Measurements from ENCODE around the gene SLC46A1.
A peak's percentile ranks its signal among the peaks of the same experiment; 100 is the strongest.

The SLC46A1 gene

GRCh38 chr17:28372945-28373274 lies 33.1 kb downstream of the SLC46A1 start:
- H3K27me3 ChIP-seq (ENCODE audit: low read depth, low read length), result peaks cover 5% of the 10 kb centered on the region
- H3K4me3 ChIP-seq (ENCODE audit: low read depth in 1 of 2, low read length in 2 of 2), result peak overlapping the region; percentile 55 to 78
- H3K9me3 ChIP-seq (ENCODE audit: control insufficient read depth in 1 of 2, low read length in 2 of 2), result no peaks in the 10 kb centered on the region
- H3K27ac ChIP-seq (ENCODE audit: low read length), result no peak overlapping the region
- H3K4me1 ChIP-seq (ENCODE audit: control insufficient read depth in 1 of 2, insufficient read depth in 2 of 2, low read length in 2 of 2), result peaks cover 16% of the 10 kb centered on the region in 2 donors
- H3K36me3 ChIP-seq (ENCODE audit: control insufficient read depth in 1 of 2, insufficient read depth in 2 of 2, low read length in 2 of 2), result no peaks in the 10 kb centered on the region

DNA sequence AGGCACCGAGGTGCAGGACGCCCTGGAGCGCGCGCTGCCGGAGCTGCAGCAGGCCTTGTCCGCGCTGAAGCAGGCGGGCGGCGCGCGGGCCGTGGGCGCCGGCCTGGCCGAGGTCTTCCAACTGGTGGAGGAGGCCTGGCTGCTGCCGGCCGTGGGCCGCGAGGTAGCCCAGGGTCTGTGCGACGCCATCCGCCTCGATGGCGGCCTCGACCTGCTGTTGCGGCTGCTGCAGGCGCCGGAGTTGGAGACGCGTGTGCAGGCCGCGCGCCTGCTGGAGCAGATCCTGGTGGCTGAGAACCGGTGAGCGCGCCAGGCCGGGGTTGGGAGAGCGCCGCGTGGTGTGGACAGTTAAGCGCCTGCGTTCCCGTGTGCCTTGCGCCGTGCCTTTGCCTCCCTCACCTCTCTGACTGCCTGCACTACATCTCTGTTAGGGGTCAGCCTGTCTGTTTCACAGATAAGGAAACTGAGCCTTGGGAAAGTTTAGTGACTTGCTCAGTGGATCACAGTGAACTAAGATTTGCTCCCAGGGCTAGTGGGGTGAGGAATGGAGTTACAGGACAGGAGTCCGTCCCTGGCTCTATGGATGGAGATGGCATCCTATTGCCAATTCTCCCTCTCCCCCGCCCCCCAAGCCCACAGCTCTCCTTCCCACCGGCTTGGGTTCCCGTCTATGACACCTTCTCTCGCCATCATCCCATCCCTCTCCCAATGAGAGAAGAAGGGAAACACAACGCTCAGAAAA lies 33.6 kb downstream of the SLC46A1 start:
- H3K4me1 ChIP-seq (ENCODE audit: control insufficient read depth in 1 of 2, insufficient read depth in 2 of 2, low read length in 2 of 2), result peaks cover 16% of the 10 kb centered on the region in 2 donors
- H3K4me3 ChIP-seq (ENCODE audit: low read depth in 1 of 2, low read length in 2 of 2), result peak overlapping the region; percentile 55 to 78
- no peaks in the 10 kb centered on the region for H3K36me3 ChIP-seq (ENCODE audit: control insufficient read depth in 1 of 2, insufficient read depth in 2 of 2, low read length in 2 of 2)
- peaks cover 5% of the 10 kb centered on the region for H3K27me3 ChIP-seq (ENCODE audit: low read depth, low read length)
- H3K9me3 ChIP-seq (ENCODE audit: control insufficient read depth in 1 of 2, low read length in 2 of 2), result no peaks in the 10 kb centered on the region
- no peak overlapping the region for H3K27ac ChIP-seq (ENCODE audit: low read length)

GRCh38 chr17:28371245-28372202 lies 34.5 kb downstream of the SLC46A1 start, which contains the start of gene SARM1:
Gene SARM1, plus strand, starts transcription at chr17:28371694. Its CDS starts 339 bp downstream, at chr17:28372033.
- Histone ChIP-seq H3K4me3 (ENCODE audit: low read depth in 1 of 2, low read length in 2 of 2) (peak within 1 kb of the TSS; percentile 60 to 78), H3K4me1 (ENCODE audit: control insufficient read depth in 1 of 2, insufficient read depth in 2 of 2, low read length in 2 of 2) (peaks cover 16% of the 10 kb centered on the region in 2 donors), H3K27ac (ENCODE audit: low read length) (peak within 1 kb of the TSS; percentile 56), H3K27me3 (ENCODE audit: low read depth, low read length) (peaks cover 5% of the 10 kb centered on the region), H3K9me3 (ENCODE audit: control insufficient read depth in 1 of 2, low read length in 2 of 2) (no peaks in the 10 kb centered on the region), H3K36me3 (ENCODE audit: control insufficient read depth in 1 of 2, insufficient read depth in 2 of 2, low read length in 2 of 2) (peaks cover 0 to under 1% of the 10 kb centered on the region in 2 donors)

GRCh38 chr17:28370744-28371103 lies 35.3 kb downstream of the SLC46A1 start:
- Histone ChIP-seq H3K9me3 (ENCODE audit: control insufficient read depth in 1 of 2, low read length in 2 of 2) (no peaks in the 10 kb centered on the region), H3K4me1 (ENCODE audit: control insufficient read depth in 1 of 2, insufficient read depth in 2 of 2, low read length in 2 of 2) (peaks cover 16% of the 10 kb centered on the region in 2 donors), H3K36me3 (ENCODE audit: control insufficient read depth in 1 of 2, insufficient read depth in 2 of 2, low read length in 2 of 2) (peaks cover 0 to 4% of the 10 kb centered on the region in 2 donors), H3K27ac (ENCODE audit: low read length) (peak overlapping the region; percentile 56), H3K4me3 (ENCODE audit: low read depth in 1 of 2, low read length in 2 of 2) (no peak overlapping the region), H3K27me3 (ENCODE audit: low read depth, low read length) (peaks cover 5% of the 10 kb centered on the region)

GRCh38 chr17:28370035-28370743 lies 35.8 kb downstream of the SLC46A1 start, which contains the start of gene VTN:
Gene VTN, minus strand, starts transcription at chr17:28370307. Its CDS starts 104 bp downstream, at chr17:28370203.
- Histone ChIP-seq H3K4me3 (ENCODE audit: low read depth in 1 of 2, low read length in 2 of 2) (peak within 1 kb of the TSS in 1 of 2 donors; percentile 78), H3K36me3 (ENCODE audit: control insufficient read depth in 1 of 2, insufficient read depth in 2 of 2, low read length in 2 of 2) (peaks cover 0 to 9% of the 10 kb centered on the region in 2 donors), H3K4me1 (ENCODE audit: control insufficient read depth in 1 of 2, insufficient read depth in 2 of 2, low read length in 2 of 2) (peaks cover 16% of the 10 kb centered on the region in 2 donors), H3K27me3 (ENCODE audit: low read depth, low read length) (peaks cover 5% of the 10 kb centered on the region), H3K9me3 (ENCODE audit: control insufficient read depth in 1 of 2, low read length in 2 of 2) (no peaks in the 10 kb centered on the region), H3K27ac (ENCODE audit: low read length) (peak within 1 kb of the TSS; percentile 56)

DNA sequence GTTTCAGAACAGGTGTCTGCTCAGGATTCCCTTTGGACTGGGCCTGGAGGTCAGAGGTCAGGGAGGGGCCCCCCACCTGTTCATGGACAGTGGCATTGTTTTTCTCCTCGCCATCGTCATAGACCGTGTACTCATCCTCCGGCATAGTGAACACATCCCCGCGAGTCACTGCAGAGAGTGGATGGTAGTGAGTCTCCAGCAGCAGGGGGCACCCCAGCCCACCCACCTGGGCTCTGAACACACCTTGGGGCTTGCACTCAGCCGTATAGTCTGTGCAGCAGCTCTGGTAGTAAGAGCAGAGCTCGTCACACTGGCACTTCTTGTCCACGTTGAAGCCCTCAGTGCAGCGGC lies 36.4 kb downstream of the SLC46A1 start:
- Histone ChIP-seq H3K9me3 (ENCODE audit: control insufficient read depth in 1 of 2, low read length in 2 of 2) (no peaks in the 10 kb centered on the region), H3K27me3 (ENCODE audit: low read depth, low read length) (peaks cover 5% of the 10 kb centered on the region), H3K4me3 (ENCODE audit: low read depth in 1 of 2, low read length in 2 of 2) (no peak overlapping the region), H3K4me1 (ENCODE audit: control insufficient read depth in 1 of 2, insufficient read depth in 2 of 2, low read length in 2 of 2) (peaks cover 16% of the 10 kb centered on the region in 2 donors), H3K27ac (ENCODE audit: low read length) (no peak overlapping the region), H3K36me3 (ENCODE audit: control insufficient read depth in 1 of 2, insufficient read depth in 2 of 2, low read length in 2 of 2) (peaks cover 0 to 12% of the 10 kb centered on the region in 2 donors)

DNA sequence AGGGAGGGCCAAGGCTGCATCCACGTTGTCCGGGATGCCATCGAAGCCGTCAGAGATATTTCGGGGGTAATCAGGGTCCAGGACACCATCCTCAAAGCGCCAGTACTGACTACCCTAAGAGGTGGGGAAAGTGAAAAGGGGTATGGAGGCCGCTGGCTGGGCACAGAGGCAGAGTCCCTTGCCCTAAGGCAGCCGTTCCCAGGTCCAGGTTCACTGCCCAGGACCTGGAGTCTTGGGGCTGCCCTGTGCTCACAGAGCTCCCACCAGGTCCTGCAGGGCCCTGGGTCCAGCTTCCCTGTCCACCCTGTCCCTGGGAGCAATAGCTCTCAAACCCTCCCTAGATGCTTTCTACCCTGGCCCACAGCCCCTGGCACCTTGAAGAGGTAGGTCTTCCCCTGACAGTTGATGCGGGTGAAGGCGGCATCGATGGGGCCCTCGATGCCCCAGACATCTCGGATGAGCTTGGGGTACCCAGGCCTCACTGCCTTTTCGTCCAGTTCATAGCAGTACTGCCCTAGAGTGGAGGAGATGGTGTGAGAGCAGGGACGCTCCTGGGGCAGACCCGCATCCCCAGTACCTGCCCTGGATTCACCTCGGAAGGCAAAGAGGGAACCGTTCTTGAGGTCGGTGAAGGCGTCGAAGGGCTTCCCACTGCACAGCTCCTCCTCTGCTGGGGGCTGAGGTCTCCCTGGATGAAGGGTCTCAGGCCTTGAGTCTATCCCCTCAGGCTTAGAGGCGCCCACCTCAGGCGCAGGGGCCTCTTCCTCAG lies 36.9 kb downstream of the SLC46A1 start:
- Histone ChIP-seq H3K36me3 (ENCODE audit: control insufficient read depth in 1 of 2, insufficient read depth in 2 of 2, low read length in 2 of 2) (peaks cover 0 to 16% of the 10 kb centered on the region in 2 donors), H3K9me3 (ENCODE audit: control insufficient read depth in 1 of 2, low read length in 2 of 2) (no peaks in the 10 kb centered on the region), H3K4me1 (ENCODE audit: control insufficient read depth in 1 of 2, insufficient read depth in 2 of 2, low read length in 2 of 2) (peaks cover 16% of the 10 kb centered on the region in 2 donors), H3K4me3 (ENCODE audit: low read depth in 1 of 2, low read length in 2 of 2) (no peak overlapping the region), H3K27me3 (ENCODE audit: low read depth, low read length) (peaks cover 5% of the 10 kb centered on the region), H3K27ac (ENCODE audit: low read length) (no peak overlapping the region)

- H3K4me1 ChIP-seq (ENCODE audit: control insufficient read depth in 1 of 2, insufficient read depth in 2 of 2, low read length in 2 of 2), result peaks cover 13 to 15% of the 10 kb centered on the region in 2 donors
- H3K27me3 ChIP-seq (ENCODE audit: low read depth, low read length), result peaks cover 5% of the 10 kb centered on the region
- no peak overlapping the region for H3K4me3 ChIP-seq (ENCODE audit: low read depth in 1 of 2, low read length in 2 of 2)
- no peak overlapping the region for H3K27ac ChIP-seq (ENCODE audit: low read length)
- H3K36me3 ChIP-seq (ENCODE audit: control insufficient read depth in 1 of 2, insufficient read depth in 2 of 2, low read length in 2 of 2), result peaks cover 7 to 23% of the 10 kb centered on the region in 2 donors
- no peaks in the 10 kb centered on the region for H3K9me3 ChIP-seq (ENCODE audit: control insufficient read depth in 1 of 2, low read length in 2 of 2)
Measured at GRCh38 chr17:28368306-28368831, 37.6 kb downstream of the SLC46A1 start.

DNA sequence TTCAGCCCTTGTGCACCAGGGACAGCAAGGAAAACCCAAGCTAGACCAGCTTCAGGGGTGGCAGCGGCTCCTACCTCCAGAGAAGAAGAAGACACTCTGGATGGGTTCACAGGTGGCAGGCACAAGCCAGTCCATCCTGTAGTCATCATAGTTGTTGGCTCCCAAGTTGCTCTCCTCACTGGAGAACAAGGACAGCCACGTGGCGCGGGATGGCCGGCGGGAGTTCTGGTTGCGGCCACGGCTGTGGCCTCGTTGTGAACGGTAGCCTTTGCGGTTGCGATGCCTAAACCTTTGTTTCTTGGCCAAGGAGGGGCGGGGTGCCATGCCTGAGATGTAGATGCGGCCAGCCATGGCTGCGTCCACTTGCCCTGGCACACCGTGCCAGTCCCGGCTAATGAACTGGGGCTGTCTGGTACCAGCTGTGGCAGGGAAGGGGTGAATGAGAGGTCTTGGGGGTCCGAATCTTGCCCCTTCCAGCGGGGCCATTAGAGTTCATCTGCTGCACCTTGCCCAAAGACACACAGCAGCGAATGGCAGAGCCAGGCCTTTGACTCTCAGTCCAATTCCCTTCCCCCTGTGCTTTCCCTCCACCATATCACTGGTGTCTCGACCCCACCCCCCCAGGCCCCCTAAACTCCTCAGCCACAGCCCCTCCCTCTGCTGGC lies 38.2 kb downstream of the SLC46A1 start:
- Histone ChIP-seq H3K9me3 (ENCODE audit: control insufficient read depth in 1 of 2, low read length in 2 of 2) (no peaks in the 10 kb centered on the region), H3K36me3 (ENCODE audit: control insufficient read depth in 1 of 2, insufficient read depth in 2 of 2, low read length in 2 of 2) (peaks cover 13 to 29% of the 10 kb centered on the region in 2 donors), H3K27me3 (ENCODE audit: low read depth, low read length) (peaks cover under 1% of the 10 kb centered on the region), H3K4me1 (ENCODE audit: control insufficient read depth in 1 of 2, insufficient read depth in 2 of 2, low read length in 2 of 2) (peaks cover 7 to 9% of the 10 kb centered on the region in 2 donors), H3K27ac (ENCODE audit: low read length) (no peak overlapping the region), H3K4me3 (ENCODE audit: low read depth in 1 of 2, low read length in 2 of 2) (no peak overlapping the region)

- Histone ChIP-seq H3K9me3 (ENCODE audit: control insufficient read depth in 1 of 2, low read length in 2 of 2) (no peaks in the 10 kb centered on the region), H3K27ac (ENCODE audit: low read length) (no peak overlapping the region), H3K4me1 (ENCODE audit: control insufficient read depth in 1 of 2, insufficient read depth in 2 of 2, low read length in 2 of 2) (peaks cover 0 to 6% of the 10 kb centered on the region in 2 donors), H3K36me3 (ENCODE audit: control insufficient read depth in 1 of 2, insufficient read depth in 2 of 2, low read length in 2 of 2) (peaks cover 19 to 41% of the 10 kb centered on the region in 2 donors), H3K27me3 (ENCODE audit: low read depth, low read length) (no peaks in the 10 kb centered on the region), H3K4me3 (ENCODE audit: low read depth in 1 of 2, low read length in 2 of 2) (no peak overlapping the region)
Measured at GRCh38 chr17:28366605-28367004, 39.4 kb downstream of the SLC46A1 start.
